Dermis blood vessel endothelial cell (primary cell): ENCODE results near the gene DRC7. TPM values are rescaled to one million over a fixed set of nuclear protein-coding genes. Genes with fewer than 3 reads are reported as not detected.
"Not testable (repeated sequence)": the region's sequence is repeated elsewhere in the genome, so short reads cannot be mapped to it uniquely, and the experiment has no call there.

ENCODE experiments used
- DNase-seq: peaks from one replicate; pipeline ENCODE4 v3.0.0; 2010
- total RNA-seq: library from RNA; depleted of rRNA; stranded (reverse); fragments of >200 nt; gene quantifications from 2 replicates; pipeline ENCODE4 v1.2.3, GENCODE V29; 2014

The DRC7 gene
- total RNA-seq, 1 donor from 2014 or later, result not detected

DNA sequence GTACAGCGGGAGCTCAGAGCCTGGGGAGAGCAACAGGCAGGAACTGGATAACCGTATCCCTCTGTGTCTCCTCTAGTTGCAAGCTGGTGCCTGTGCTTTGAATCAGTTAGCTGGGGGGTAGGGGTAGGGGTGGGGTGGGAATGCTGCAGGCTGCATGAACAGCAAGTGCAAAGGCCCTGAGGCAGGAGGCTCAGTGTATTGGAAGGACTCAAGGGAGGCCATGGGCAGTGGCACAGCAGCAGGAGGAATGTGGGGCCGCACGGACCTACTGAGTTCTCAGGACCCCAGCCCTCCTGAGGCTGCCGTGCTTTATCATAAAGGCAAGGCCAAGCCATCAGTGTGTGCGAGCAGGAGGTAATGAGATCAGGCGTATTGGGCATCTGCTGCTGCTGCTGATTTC is 44.2 kb downstream of the DRC7 start:
- no peak for DNase-seq

DNA sequence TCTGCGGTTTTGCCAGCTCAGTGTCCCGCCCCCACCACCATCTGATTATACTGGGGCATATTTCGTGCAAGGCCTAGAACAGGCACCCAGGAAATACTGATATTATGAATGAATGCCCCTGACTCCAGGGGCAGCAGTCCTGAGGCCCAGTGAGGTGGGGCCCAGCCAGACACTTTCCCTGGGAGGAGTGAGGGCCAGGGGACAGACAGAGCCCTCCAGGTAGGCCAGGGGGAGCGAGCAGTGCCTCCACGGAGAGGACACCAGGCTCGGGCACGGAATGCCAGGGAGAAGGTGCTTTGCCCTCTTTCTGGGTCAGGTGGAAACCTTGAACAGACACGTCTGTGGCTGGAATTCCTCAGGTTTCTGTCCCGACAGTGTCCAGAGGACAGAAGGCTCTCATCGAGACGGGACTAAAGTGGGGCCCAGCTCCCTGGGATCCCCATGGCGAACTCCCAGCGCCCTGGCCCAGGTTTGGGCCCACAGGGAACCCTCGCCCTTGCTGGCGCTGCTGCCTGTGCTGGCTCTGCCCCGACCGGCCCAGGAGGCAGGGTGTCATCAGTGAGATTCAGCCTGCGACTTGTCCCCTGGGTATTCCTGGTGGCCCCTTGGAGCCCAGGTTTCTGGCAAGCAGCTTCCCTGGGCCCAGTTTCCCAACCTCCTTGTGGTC is 45.3 kb downstream of the DRC7 start:
- no peak for DNase-seq

DNA sequence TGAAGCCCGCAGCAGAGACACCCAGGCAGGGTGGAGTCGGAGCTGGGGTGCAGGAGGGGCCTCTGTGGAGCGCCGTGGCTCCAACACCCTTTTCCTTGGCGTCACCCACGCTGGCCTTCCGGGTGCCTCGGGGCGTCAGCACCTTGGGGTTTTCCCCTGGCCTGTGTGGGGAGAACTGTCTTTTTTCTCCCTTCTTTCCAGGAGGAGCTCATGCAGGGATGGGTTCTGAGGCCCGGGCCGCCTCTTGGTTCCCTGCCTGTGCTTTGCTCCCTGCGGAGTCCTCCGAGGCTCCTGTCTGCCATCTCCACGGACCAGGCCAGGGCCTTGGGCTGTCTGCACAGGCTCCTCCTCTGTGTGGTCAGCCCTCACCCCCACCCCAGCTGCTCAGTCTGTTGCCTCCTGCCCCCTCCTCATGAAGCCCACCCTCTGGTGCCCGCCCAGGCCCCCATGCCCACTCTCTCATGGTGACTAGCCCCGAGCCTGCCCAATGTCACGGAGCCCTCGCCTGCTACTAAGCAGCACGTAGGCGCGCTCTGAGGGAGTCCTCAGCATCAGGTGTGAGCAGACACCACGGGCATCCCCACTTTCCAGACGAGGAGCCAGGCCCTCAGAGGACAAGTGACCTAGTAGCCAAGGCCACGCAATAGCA is 45.9 kb downstream of the DRC7 start:
- no peak for DNase-seq

DNA sequence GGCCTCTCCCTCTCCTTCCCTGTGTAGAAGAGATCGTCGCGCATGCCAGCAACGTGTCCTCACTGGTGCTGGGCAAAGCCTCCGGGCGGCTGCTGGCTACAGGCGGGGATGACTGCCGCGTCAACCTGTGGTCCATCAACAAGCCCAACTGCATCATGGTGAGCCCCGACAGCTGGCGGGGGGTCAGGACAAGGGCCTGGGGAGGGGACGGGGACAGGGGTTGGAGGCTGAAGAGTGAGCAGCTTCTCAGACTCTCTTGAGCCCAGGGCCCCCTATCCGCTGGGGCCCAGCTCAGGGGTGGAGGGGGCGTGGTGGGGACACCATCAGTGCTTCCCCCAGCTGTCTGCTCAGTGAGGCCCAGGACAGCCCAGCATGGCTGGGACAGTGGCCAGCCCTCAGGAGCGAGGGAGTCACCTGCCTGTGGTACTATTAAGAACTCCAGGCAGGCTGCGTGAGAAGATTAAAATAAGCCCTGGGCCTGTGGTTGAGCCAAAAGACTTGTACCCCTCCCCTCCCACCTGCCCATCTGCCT is 47.1 kb downstream of the DRC7 start:
- DNase-seq, result no peak

DNA sequence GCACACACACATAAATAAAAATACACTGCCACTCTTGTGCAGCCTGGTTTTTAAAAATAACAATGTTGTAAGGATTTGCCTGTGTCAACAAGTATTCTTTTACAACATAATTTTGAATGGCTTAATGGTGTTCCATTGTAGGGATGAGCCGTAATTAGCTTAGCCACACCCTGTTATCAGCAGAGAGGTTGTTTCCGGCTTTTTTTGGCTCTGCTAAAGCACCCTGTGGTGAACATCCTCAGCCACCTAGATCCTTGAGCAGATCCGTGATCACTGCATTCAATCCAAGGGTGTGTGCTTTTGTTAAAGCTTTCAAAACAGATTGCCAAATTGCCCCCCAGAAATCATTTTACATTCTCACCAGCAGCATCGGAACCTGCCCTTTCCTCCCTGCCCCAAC is 47.9 kb downstream of the DRC7 start:
- DNase-seq, result no peak

DNA sequence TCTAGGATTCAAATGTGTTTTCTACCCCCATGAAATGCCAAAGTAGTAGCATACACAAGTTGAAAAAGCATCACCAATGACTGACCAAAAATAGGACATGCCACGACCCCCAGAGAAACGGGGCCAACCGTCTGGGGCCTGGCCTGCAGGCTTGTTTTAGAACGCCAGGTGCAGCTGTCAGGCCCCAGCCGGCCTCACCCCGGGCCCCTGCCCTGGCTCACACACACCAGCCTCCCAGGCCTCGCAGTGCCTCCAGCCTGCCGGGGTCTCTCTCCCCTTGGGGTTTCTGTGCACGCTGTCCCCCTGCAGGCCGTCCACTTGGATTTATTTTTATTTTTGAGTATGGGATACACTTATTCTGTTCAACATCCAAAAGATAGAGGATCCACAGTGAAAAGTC is 48.9 kb downstream of the DRC7 start:
- DNase-seq, result no peak

DNA sequence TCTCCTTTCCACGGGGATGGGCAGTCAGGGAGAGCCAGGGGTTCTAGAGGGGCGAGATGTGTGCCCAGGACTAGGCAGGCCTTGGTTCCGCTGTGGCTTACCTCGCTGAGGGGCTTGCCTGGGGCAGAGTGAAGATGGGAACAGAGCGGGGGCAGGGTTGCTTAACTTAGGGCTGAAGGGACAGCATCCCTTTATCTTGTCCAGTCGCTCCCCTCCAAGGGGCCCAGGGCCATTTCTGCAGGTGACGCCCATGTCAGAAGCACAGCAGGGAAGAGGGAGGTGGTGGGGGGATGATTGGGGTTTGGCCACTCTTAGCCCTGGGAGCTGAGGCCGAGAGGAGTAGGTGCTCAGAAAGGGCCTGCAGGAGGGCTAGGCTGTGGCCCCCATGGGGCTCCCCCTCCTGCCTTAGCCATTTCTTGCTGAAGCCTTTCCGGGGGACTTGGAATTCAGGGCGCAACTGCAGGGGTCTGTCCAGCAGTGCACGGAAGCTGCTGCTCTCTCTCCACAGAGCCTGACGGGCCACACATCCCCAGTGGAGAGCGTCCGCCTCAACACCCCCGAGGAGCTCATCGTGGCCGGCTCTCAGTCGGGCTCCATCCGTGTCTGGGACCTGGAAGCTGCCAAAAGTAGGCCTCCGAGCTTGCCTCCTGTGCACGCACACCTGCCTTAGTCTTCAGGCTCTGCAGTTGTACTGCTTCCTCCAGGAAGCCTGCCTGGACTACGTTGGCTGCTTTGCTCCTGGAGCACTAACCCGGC is 49.5 kb downstream of the DRC7 start:
- no peak for DNase-seq

DNA sequence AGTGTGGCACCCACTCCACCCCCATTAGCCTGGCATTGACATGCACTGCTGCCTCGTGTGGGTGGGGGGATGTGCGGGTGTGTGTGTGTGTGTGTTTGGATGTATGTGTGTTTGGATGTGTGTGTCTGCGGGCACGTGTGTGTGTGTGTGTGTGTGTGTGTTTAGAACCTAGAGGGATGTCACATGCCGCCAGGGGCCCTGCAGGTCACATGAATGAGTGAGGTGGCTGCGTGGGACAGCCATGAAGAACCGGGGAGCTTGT is 50.0 kb downstream of the DRC7 start:
- no peak for DNase-seq

DNA sequence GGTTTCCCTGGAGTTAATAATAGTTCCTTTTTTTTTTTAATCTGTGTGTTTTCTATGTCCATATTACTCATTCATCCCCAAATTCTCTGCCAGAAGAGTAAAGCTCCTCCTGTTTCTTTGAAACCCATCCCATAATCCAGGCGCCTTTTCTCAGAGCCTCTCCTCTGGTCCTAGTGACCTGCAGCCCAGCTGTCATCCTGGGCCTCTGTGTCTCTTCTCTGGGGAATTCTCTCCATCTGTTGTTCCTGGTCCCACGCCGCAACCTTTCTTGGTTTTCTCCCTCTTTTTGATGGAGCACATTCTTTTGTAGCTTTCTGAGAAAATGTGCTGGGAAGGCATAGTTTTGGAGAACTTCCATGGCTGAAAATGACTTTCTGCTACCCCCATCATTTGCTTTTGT is 51.2 kb downstream of the DRC7 start:
- DNase-seq, result no peak

DNA sequence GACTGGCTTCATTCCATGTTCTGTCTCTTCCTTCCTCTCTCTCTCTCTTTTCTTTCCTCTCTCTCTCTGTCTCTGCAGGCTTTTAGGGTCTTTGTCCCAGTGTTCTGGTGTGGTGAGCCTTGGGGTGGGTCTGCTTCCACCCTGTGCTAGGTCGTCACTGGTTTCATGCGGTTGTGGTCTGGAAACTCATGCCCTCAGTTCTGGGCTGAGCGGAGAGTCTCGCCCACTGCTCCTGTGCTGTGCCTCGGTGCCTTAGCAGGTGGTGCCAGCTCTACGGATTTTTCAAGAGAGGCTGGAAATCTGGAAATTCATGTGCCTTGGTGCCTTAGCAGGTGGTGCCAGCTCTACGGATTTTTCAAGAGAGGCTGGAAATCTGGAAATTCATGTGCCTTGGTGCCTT is 51.7 kb downstream of the DRC7 start:
- not testable (repeated sequence) for DNase-seq

DNA sequence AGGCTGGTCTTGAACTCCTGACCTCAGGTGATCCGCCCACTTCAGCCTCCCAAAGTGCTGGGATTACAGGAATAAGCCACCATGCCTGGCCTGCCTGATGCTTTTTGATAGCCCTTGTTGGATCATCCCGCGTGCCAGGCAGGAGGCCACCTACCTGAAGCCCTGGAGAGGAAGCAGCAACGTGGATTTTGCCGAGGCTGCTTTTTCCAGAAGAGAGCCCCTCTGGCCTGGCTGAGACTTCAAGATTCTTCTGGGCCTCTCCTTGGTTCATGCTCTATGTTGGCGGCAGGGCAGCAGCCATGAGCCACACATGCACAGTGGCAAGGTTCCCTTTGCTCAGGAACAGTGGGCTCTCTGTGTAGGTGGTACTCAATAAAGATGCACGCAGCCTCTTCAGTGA is 52.5 kb downstream of the DRC7 start:
- no peak for DNase-seq

DNA sequence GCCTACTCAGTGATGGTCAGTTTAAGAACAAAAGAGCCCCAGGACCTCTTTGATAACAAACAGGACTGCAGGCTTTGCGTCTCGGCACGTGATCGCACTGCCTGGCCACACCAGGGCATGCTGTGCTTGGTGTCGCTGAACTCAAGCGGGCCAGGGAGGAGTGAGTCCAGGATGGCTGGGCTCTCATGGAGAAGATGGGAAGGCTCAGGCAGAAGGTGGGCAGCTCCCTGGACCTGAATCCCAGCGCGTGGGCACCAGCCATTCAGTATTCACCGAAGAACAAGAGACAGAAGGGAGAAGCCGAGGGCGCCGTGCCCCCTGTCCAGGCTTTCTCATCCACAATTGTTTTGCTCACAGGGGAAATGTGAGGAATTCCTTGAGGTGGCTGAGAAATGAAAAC is 52.9 kb downstream of the DRC7 start:
- no peak for DNase-seq

DNA sequence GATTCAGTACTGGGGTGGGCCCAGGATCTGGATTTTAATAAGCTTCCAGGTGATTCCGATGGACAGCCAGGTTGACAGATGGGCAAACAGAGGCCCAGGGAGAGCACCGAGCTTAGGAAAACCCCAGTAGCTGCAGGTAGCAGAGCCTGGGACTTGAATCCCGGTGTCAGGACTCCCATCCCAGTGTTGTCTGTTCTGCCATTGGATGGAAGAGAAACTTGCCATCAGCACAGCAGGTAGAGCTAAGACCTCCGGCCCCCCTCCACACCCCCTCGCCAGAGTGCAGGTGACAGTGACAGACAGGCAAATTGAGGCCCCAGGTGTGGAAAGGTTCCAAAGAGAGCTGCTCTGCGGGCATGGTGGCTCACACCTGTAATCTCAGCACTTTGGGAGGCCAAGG is 53.4 kb downstream of the DRC7 start:
- DNase-seq, result no peak

DNA sequence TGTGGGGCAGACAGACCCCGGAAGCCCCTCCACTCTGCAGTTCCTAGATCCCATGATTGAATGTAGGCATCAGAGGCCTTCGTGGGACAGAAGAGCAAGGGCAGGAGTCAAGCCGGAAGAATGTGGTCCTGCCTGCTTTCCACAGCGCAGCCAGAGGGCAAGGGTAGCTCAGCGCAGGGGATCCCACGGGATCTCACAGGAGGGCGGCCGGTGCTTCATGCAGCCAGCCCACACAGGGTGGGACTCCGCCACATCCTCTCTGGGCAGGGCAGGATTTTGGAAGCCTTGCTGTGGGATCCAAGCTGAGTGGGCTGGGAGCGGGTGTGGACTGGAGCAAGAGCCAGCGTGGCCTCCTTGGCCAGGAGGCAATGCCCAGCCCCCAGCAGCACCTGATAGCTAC is 54.0 kb downstream of the DRC7 start:
- no peak for DNase-seq

DNA sequence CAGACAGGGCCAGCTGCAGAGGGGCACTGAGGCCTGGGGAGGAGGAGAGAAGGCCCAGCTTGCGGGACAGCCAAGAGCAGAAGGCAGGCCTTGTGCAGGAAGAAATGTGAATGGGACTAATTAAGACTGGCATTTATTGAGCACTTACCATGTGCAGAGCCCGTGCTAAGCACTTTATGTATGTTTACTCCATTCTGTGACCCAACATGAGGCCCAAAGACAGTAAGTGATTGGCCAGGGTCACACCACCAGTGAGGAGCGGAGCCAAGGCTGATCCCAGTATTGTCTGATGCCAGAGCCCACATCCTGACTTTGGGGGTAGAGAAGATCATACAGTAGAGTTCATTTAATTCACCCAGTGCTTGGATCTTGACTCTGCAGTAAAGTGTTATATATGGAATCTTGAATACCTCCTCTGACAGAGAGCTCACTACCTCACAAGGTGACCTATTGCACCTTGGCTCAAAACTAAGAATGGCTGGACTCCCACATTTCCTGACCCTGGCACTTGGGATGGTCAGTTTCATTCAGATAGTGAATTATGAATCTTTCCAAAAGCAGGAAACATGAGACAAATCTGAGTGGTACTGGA is 54.6 kb downstream of the DRC7 start:
- DNase-seq, result no peak

DNA sequence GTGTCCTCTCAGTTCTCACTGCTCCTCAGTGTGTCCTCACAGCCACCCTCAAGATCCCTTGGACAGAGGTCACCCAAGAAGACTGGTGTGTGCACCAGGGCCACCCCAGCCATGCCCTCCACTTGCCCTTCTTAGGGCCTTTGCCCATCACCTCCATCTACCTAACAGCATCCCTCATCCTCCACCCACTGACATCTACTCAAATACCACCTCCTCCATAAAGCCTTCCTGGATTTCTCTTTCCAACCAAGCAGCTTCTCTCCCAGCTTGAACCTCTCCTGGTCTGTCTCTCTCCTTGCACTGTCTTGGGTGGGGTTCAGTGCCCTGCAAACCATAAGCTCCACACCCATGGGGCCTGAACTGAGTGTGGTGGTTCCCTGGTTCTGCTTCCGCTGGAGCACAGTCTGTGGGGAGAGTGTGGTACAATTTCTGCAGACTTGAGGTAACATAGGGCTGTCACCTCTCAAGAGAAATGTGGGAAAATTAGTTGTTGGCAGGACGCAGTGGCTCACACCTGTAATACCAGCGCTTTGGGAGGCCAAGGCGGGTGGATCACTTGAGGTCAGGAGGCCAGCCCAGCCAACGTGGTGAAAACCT is 55.3 kb downstream of the DRC7 start:
- DNase-seq, result no peak

DNA sequence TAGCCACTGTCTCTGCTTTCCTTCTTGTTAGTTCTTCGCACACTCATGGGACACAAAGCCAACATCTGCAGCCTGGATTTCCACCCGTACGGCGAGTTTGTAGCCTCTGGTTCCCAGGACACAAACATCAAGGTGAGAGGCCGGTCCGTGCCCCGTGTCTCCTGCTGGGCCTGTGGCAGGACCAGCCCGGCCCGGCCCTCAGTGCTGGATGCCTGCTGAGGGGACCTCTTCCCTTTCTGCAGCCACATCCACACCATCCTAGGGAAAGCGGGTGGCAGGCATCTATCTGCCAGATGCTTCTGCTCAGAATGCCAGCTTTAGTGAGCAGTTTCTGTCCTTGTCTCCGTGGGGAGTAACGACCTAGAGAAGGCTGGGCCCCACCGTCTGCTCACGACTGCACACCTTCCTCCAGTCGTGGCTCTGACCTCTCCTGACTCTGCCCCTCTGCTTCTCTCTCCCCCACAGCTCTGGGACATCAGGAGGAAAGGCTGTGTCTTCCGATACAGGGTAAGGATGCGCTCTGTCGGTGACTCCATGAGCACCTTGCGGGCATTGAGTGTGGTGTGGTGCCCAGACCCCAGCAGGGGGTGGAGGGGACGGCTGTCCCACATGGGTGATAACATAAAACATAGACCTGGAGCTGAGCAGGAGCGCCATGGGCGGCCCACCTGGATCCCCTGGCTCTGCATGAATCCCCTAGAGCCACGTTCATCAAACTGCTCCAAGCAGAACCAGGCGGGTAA is 56.4 kb downstream of the DRC7 start:
- no peak for DNase-seq

DNA sequence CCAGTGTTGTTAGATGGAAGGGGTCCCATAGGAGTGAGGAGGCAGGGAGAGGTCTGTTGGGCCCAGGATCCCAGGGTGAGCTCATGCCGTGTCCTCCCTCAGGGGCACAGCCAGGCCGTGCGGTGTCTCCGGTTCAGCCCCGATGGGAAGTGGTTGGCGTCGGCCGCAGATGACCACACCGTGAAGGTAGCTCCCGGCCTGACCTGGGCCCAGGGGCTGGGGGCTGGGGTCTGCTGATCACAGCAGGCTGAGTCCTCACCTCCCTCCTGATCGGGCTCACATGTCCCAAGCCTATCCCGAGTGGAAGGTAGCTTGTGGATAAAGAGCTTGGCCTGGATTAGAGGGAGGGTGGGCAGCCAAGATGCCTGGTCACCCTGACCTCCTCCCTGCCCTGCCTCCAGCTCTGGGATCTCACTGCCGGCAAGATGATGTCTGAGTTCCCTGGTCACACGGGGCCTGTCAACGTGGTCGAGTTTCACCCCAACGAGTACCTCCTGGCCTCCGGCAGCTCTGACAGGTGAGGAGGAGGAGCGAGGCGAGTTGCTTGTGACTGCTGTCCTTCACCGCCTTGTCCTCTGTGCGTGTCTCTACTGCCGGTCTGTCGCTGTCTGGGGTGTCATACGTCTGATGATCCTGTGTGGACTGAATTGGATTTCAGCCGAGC is 57.1 kb downstream of the DRC7 start:
- no peak for DNase-seq

DNA sequence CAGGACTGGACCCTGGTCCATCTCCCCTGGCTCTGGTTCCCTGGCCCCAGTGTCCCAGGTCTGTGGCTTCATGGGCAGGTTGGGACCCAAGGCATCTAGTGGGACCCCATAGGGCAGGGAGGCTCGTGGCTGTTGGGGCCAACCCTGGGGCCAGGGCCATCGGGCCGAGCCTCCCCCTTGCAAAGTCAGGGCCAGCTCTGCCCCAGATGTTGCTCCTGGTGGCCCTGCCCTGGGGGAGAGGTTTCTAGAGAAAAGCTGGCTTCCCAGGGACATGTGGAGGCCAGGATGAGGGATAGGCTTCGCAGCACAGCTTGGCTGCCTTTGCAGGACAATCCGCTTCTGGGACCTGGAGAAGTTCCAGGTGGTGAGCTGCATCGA is 57.6 kb downstream of the DRC7 start:
- no peak for DNase-seq

DNA sequence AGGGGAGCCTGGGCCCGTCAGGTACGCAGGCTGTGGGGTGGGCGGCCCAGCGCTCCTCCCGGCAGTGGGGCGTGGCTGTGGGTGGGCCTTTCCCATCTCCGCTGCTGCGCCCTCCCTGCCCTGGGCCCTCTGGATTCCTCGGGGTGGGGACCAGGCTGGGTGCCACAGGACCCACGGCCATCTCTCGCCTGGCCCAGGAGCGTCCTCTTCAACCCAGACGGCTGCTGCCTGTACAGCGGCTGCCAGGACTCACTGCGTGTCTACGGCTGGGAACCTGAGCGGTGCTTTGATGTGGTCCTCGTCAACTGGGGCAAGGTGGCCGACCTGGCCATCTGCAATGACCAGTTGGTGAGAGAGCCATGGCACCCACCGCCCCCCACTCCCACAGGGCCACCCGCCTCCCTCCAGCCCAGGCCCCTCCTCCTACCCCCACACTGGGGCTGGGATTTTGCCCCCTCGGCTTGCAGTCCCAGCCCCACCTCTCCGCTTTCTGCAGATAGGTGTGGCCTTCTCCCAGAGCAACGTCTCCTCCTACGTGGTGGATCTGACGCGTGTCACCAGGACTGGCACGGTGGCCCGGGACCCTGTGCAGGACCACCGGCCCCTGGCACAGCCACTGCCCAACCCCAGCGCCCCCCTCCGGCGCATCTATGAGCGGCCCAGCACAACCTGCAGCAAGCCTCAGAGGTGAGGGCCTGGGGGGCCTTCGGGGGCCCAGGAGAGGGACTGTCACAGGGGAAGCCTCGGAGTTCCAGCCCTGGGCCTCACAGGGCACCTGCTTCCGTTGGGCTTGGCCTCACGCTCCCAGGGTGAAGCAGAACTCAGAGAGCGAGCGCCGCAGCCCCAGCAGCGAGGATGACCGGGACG is 58.2 kb downstream of the DRC7 start:
- DNase-seq, result no peak
